ENCODE measurements around the gene GPBP1L1.

The GPBP1L1 gene

DNA sequence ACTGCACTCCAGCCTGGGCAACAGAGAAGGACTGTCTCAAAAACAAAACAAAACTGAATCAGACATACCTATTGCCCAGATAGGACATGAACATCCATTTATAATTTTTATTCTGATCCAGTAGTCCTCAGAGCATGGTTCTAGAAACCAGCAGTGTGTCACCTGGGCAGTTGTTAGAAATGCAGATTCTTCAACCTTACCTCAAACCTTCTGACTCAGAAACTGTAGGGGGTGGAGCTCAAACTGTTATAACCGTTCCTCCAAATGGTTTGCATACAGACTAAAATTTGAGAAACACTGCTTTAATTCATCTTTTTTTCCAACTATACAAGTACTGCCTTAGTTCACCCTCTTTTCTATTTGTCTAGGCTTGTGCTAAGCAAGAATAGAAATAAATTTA, 96.5 kb downstream of the GPBP1L1 start:
- DNase-seq (ENCODE audit: low spot score): no peak

DNA sequence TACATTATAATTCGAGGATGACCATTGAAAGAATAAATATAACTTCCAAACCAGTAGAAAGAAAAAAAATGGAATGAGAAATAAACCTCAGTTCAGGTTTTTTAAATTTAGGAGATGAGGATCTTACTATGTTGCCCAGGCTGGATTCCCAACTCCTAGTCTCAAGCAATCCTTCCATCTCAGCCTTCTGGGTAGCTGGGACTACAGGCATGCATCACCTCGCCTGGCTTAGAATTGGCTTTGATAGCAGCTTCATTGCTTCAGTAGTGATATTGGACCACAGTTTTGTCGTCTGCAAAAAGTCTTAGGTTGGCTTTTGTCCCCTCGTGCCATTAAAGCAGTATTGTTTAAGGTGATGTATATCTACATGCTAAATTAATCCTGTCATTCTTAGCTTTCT, 99.6 kb downstream of the GPBP1L1 start:
- no peak for DNase-seq (ENCODE audit: low spot score)

DNA sequence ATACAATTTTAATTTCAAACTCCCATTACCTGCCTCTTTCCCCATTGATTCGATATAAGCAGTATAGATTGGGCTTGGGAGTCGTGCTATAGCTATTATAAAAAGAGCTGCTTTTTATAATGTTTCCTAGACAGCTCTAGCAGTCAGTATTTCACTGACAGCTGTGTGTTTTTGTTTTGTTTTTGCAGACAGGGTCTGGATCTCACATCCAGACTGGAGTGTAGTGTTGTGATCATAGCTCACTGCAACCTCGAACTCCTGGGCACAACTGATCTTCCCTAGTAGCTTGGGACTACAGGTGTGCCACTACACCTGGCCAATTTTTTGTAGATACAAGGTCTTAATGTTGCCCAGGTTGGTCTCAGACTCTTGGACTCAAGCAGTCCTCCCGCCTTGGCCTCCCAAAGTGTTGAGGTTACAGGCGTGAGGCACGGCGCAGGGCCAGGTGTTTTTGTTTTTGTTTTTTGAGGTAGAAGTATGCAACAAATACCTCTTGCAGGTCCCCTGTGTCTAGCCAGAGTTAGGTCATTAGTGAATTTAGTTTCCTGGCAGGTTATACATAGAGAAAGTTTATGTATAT, 100.7 kb downstream of the GPBP1L1 start:
- no peak for DNase-seq (ENCODE audit: low spot score)

DNA sequence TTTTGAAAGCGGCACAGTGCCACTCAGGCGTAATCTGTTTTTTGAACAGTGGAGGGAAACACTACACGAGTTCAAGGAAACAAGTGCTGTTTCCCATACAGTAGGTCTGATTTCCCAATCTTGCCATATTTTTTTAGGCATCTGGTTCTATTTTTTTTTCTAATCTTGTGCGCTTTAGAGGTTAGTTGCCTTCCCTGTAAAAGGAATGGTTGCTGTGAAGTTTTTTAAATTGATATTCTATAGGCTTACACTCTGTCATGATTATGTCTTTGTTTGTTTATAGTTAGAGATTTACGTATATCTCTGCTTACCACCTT, 101.3 kb downstream of the GPBP1L1 start:
- peak; percentile 37 for DNase-seq (ENCODE audit: low spot score)

DNA sequence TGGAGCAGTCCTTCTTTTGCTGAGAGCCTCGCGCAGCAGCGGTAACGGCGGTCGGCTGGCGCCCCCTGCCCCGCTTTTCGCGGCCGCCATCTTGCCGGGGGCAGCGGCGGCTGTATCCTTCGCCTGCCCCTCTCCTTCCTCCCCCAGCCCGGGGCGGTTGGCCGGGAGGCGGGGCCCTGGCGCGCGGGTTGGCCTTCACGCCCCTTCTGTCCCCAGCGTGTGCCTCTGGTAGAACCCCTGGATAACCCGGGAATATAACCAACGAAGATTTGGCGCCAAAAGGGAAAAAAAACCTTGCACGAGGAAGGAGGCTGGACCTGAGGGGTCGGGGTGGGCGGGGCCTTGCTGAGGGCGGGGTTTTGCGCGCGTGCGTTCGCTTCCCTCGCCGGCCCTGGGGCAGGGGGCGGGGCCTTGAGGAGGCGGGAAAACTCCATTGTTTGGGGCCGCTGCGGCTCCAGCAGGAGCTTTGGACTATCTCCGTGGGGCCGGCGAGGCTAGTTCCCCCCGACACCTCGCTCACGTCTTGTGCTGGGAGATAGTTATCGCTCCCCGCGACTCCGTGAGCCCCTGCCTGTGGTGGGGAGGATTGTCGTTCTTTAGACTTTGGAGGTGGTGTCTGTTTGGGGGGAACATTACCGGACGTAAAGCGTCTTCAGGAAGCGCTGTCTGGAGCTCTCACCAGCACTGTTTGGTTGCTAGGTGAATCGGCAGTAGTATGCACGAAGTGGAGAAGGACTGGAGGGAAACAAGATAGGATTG, 101.8 kb downstream of the GPBP1L1 start:
- peak; percentile 71 for DNase-seq (ENCODE audit: low spot score)

DNA sequence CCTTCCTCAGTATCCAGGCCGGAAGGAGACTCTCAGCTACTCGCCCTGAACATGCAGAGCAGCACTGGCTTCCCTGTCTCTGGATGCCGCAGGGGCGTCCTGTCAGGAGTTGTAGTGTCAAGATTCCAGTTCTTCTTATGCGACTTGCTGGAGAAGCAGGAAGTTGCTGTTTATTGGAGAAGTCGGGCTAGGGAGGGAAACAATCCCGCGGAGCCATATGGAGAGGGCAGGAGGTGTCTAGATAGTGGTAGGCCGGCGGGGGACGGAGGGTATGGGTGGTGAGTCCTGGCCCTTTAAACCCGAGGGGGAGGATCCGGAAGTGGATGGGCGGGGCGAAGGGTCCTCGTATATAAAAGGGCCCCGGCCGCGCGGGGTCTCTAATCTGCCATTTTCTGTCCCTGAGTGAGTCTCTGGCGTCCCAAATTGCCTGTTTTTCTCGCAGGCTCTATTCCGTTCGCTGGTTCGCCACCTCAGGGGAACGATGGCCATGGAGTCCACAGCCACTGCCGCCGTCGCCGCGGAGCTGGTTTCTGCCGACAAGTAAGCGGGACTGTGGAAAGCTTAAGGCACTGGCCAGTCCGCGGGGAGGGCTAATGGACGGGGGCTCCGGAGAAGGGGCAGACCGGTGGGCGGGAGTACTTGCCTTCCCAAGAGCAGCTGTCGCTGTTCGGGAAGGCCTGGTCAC, 102.5 kb downstream of the GPBP1L1 start, which contains the start of gene NASP:
NASP (plus strand) TSS at position 376 of the 685 bp plus-strand sequence; CDS start at position 482, 106 bp downstream.
- peak; percentile 75 for DNase-seq (ENCODE audit: low spot score)

DNA sequence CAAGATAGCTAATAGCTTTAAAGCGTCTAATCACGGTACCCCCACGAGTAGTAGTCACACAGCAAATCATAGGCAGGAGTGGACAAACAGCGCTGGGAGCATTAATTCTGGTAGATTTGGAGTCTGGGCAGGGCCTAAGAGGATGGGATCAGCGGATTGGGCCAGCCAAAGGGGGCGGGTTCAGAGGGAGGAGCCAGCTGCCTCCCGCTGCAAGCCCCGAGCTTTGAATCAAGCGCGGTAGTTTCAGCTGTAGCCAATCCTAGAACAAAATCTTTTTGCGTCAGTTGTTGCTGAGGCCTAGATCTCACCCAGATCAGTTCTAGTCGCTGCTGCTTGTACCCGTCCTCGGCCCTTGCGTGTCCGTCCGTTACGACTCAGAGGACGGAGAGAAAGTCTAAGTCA, 103.1 kb downstream of the GPBP1L1 start:
- peak; percentile 92 for DNase-seq (ENCODE audit: low spot score)

All from HuH-7.5 (cell line).